HEK293 (cell line): Measurements from ENCODE around the gene ATRAID.
"Not testable (repeated sequence)": the region's sequence is repeated elsewhere in the genome, so short reads cannot be mapped to it uniquely, and the experiment has no call there.

Experiments
- CTCF ChIA-PET: fragments of 350-600 bp; formaldehyde crosslinking; extraction: SDS; loops from one replicate; lab custom pipeline; 2021; ENCODE audit warnings: antibody characterized with exemption; lab: Yijun Ruan, JAX
- POLR2A ChIA-PET: fragments of 300-600 bp; formaldehyde crosslinking; extraction: SDS; loops from one replicate; lab custom pipeline; 2020; ENCODE audit warnings: antibody characterized with exemption, inconsistent platforms; lab: Yijun Ruan, JAX
- H3K27ac ChIP-seq: fragments of 200-500 bp; sonication (Bioruptor generic); 2 replicates; pipeline ENCODE4 v1.5.1; 2014; ENCODE audit warnings: low read depth, low read length, control low read depth, inconsistent platforms; ENCODE audit errors: extremely low read depth
- H3K36me3 ChIP-seq, 2 experiments: fragments of 200-500 bp in 1 of 2; sonication (Bioruptor generic) in 1 of 2; 1 replicate in 1 of 2; 2 replicates in 1 of 2; pipeline ENCODE4 v1.5.1; 2014 to 2017; ENCODE audit warnings: inconsistent platforms in 2 of 2, low read length in 2 of 2; ENCODE audit not compliant: control insufficient read depth in 2 of 2, insufficient read depth in 1 of 2
- H3K4me1 ChIP-seq: fragments of 200-500 bp; sonication (Bioruptor generic); 2 replicates; pipeline ENCODE4 v1.5.1; 2014; ENCODE audit warnings: mild to moderate bottlenecking, low read length, inconsistent platforms; ENCODE audit not compliant: control insufficient read depth, insufficient read depth
- H3K4me3 ChIP-seq: 2 replicates; pipeline ENCODE4 v1.5.1; 2011; ENCODE audit warnings: low read depth, mild to moderate bottlenecking, control low read depth, low read length, moderate library complexity
- H3K9me3 ChIP-seq: fragments of 200-500 bp; sonication (Bioruptor generic); 2 replicates; pipeline ENCODE4 v1.5.1; 2014; ENCODE audit warnings: low read depth, low read length, inconsistent platforms; ENCODE audit not compliant: control insufficient read depth, insufficient read depth
- GLI2 ChIP-seq: fragments of 450-650 bp; formaldehyde crosslinking; IDR thresholded peaks from 2 replicates; pipeline ENCODE4; 2017; ENCODE audit warnings: missing biosample characterization, missing genetic modification characterization, low read depth, borderline replicate concordance
- KLF16 ChIP-seq: fragments of 450-650 bp; formaldehyde crosslinking; IDR thresholded peaks from 2 replicates; pipeline ENCODE4 v1.5.1; 2017; ENCODE audit warnings: missing biosample characterization, missing genetic modification characterization
- ZBTB1 ChIP-seq: fragments of 450-650 bp; formaldehyde crosslinking; IDR thresholded peaks from 2 replicates; pipeline ENCODE4 v1.5.1; 2016; ENCODE audit warnings: missing biosample characterization, missing genetic modification characterization
- ZBTB21 ChIP-seq: fragments of 450-650 bp; formaldehyde crosslinking; IDR thresholded peaks from 2 replicates; pipeline ENCODE4 v1.5.1; 2017; ENCODE audit warnings: missing biosample characterization, missing genetic modification characterization
- ZFHX2 ChIP-seq: fragments of 450-650 bp; formaldehyde crosslinking; conservative IDR thresholded peaks from 2 replicates; pipeline ENCODE4 v1.5.1; 2016; ENCODE audit warnings: missing biosample characterization, missing genetic modification characterization
- ZNF146 ChIP-seq: fragments of 450-650 bp; formaldehyde crosslinking; IDR thresholded peaks from 2 replicates; pipeline ENCODE4 v1.5.1; 2016; ENCODE audit warnings: missing biosample characterization, missing genetic modification characterization
- ZNF433 ChIP-seq: fragments of 450-650 bp; formaldehyde crosslinking; IDR thresholded peaks from 2 replicates; pipeline ENCODE4 v1.5.1; 2016; ENCODE audit warnings: missing biosample characterization, missing genetic modification characterization, low read depth
- ZNF473 ChIP-seq: fragments of 450-650 bp; formaldehyde crosslinking; IDR thresholded peaks from 2 replicates; pipeline ENCODE4 v1.5.1; 2017; ENCODE audit warnings: missing biosample characterization, missing genetic modification characterization
- ZNF626 ChIP-seq: fragments of 450-650 bp; sonication (Bioruptor Pico); formaldehyde crosslinking; IDR thresholded peaks from 2 replicates; pipeline ENCODE4 v1.5.1; 2018; ENCODE audit warnings: missing biosample characterization, missing genetic modification characterization, inconsistent platforms
- ZNF629 ChIP-seq: fragments of 450-650 bp; formaldehyde crosslinking; IDR thresholded peaks from 2 replicates; pipeline ENCODE4 v1.5.1; 2017; ENCODE audit warnings: missing biosample characterization, missing genetic modification characterization
- ZNF660 ChIP-seq: fragments of 450-650 bp; IDR thresholded peaks from 2 replicates; pipeline ENCODE4 v1.5.1; 2018; ENCODE audit warnings: missing biosample characterization, mild to moderate bottlenecking, missing genetic modification characterization
- ZSCAN30 ChIP-seq: fragments of 450-650 bp; IDR thresholded peaks from 2 replicates; pipeline ENCODE4 v1.5.1; 2018; ENCODE audit warnings: missing biosample characterization, mild to moderate bottlenecking, missing genetic modification characterization, moderate library complexity
- TF ChIP-seq, protein P1 (sequence below): fragments of 450-650 bp; formaldehyde crosslinking; IDR thresholded peaks from 2 replicates; pipeline ENCODE4 v1.5.1; 2016; ENCODE audit warnings: missing biosample characterization, missing genetic modification characterization, borderline replicate concordance
- TF ChIP-seq, protein P2 (sequence below): fragments of 450-650 bp; formaldehyde crosslinking; IDR thresholded peaks from 2 replicates; pipeline ENCODE4 v1.5.1; 2016; ENCODE audit warnings: missing biosample characterization, missing genetic modification characterization
- TF ChIP-seq, protein P3 (sequence below): fragments of 450-650 bp; formaldehyde crosslinking; optimal IDR thresholded peaks from 2 replicates; pipeline ENCODE3; 2016; ENCODE audit warnings: missing biosample characterization, mild to moderate bottlenecking, missing genetic modification characterization
- TF ChIP-seq, protein P4 (sequence below): fragments of 450-650 bp; formaldehyde crosslinking; IDR thresholded peaks from 2 replicates; pipeline ENCODE4 v1.5.1; 2016; ENCODE audit warnings: missing biosample characterization, missing genetic modification characterization
- TF ChIP-seq, protein P5 (sequence below): fragments of 450-650 bp; formaldehyde crosslinking; IDR thresholded peaks from 2 replicates; pipeline ENCODE4 v1.5.1; 2016; ENCODE audit warnings: missing biosample characterization, missing genetic modification characterization
- TF ChIP-seq, protein P6 (sequence below): fragments of 450-650 bp; formaldehyde crosslinking; IDR thresholded peaks from 2 replicates; pipeline ENCODE4 v1.5.1; 2016; ENCODE audit warnings: missing biosample characterization, missing genetic modification characterization

Gene ATRAID

DNA sequence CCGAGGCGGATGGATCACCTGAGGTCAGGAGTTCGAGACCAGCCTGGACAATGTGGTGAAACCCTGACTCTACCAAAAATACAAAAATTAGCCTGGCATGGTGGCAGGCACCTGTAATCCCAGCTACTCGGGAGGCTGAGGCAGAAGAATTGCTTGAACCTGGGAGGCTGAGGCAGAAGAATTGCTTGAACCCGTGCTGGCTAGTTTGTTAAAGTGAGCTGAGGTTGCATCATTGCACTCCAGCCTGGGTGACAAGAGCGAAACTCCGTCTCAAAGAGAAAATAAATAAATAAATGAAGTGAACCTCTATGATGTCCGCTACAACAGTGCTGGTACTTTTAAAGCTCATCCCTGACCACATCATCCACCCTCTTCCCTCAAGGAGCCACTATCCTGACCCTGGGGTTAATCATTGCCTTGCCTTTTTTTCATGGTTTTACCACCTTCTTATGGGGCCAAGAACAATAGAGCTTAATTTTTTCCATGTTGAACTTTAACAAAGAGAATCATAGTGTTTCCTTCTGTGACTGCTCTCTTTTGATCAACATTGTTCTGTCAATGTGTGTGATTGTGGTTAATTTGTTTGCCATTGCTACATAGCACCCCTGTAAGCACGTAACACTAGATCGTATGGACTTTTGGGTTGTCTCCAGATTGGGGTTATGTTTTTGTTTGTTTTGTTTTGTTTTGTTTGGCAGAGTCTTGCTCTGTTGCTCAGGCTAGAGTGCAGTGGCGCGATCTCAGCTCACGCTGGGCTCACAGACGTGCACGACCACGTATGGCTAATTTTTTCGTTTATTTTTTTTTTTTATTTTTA lies 17.1 kb upstream of the ATRAID start (continued):
- TF ChIP-seq, protein P1, sequence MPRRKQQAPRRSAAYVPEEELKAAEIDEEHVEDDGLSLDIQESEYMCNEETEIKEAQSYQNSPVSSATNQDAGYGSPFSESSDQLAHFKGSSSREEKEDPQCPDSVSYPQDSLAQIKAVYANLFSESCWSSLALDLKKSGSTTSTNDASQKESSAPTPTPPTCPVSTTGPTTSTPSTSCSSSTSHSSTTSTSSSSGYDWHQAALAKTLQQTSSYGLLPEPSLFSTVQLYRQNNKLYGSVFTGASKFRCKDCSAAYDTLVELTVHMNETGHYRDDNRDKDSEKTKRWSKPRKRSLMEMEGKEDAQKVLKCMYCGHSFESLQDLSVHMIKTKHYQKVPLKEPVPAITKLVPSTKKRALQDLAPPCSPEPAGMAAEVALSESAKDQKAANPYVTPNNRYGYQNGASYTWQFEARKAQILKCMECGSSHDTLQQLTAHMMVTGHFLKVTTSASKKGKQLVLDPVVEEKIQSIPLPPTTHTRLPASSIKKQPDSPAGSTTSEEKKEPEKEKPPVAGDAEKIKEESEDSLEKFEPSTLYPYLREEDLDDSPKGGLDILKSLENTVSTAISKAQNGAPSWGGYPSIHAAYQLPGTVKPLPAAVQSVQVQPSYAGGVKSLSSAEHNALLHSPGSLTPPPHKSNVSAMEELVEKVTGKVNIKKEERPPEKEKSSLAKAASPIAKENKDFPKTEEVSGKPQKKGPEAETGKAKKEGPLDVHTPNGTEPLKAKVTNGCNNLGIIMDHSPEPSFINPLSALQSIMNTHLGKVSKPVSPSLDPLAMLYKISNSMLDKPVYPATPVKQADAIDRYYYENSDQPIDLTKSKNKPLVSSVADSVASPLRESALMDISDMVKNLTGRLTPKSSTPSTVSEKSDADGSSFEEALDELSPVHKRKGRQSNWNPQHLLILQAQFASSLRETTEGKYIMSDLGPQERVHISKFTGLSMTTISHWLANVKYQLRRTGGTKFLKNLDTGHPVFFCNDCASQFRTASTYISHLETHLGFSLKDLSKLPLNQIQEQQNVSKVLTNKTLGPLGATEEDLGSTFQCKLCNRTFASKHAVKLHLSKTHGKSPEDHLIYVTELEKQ (tag by site-specific recombination), result no peak
- TF ChIP-seq ZNF473 (tag by site-specific recombination) (no peak), GLI2 (tag by site-specific recombination) (no peak), ZSCAN30 (tag by site-specific recombination) (no peak), KLF16 (tag by site-specific recombination) (no peak), ZBTB1 (no peak), ZNF433 (tag by site-specific recombination) (no peak), ZNF660 (tag by site-specific recombination) (no peak), ZFHX2 (no peak), ZNF626 (tag by site-specific recombination) (no peak), ZNF629 (0 out of 2 replicates have a peak, but pooled peaks have one; percentile 17), ZBTB21 (0 out of 2 replicates have a peak, but pooled peaks have one; percentile 20)
- TF ChIP-seq, protein P2, sequence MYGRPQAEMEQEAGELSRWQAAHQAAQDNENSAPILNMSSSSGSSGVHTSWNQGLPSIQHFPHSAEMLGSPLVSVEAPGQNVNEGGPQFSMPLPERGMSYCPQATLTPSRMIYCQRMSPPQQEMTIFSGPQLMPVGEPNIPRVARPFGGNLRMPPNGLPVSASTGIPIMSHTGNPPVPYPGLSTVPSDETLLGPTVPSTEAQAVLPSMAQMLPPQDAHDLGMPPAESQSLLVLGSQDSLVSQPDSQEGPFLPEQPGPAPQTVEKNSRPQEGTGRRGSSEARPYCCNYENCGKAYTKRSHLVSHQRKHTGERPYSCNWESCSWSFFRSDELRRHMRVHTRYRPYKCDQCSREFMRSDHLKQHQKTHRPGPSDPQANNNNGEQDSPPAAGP (tag by site-specific recombination), result no peak
- TF ChIP-seq, protein P3, sequence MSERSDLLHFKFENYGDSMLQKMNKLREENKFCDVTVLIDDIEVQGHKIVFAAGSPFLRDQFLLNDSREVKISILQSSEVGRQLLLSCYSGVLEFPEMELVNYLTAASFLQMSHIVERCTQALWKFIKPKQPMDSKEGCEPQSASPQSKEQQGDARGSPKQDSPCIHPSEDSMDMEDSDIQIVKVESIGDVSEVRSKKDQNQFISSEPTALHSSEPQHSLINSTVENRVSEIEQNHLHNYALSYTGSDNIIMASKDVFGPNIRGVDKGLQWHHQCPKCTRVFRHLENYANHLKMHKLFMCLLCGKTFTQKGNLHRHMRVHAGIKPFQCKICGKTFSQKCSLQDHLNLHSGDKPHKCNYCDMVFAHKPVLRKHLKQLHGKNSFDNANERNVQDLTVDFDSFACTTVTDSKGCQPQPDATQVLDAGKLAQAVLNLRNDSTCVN (tag by site-specific recombination), result no peak
- TF ChIP-seq, protein P4, sequence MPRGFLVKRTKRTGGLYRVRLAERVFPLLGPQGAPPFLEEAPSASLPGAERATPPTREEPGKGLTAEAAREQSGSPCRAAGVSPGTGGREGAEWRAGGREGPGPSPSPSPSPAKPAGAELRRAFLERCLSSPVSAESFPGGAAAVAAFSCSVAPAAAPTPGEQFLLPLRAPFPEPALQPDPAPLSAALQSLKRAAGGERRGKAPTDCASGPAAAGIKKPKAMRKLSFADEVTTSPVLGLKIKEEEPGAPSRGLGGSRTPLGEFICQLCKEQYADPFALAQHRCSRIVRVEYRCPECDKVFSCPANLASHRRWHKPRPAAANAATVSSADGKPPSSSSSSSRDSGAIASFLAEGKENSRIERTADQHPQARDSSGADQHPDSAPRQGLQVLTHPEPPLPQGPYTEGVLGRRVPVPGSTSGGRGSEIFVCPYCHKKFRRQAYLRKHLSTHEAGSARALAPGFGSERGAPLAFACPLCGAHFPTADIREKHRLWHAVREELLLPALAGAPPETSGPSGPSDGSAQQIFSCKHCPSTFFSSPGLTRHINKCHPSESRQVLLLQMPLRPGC (tag by site-specific recombination), result no peak

DNA sequence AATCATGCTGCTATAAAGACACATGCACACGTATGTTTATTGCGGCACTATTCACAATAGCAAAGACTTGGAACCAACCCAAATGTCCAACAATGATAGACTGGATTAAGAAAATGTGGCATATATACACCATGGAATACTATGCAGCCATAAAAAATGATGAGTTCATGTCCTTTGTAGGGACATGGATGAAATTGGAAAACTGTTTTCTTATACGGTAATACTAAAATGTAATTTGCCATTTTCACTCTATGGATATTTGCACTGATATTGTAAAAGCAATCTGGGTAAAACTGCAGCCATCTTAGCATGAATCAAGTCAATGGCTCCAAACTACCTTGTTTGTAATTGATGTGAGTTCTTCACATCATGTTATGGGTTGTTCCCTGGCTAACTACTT lies 16.0 kb upstream of the ATRAID start:
- POLR2A ChIA-PET, H3K9me3 ChIP-seq, H3K4me3 ChIP-seq, H3K27ac ChIP-seq, H3K4me1 ChIP-seq: not testable (repeated sequence)
- H3K36me3 ChIP-seq, result peaks cover 0 to 13% of the 10 kb centered on the region in 2 experiments; a peak in 1 of 3 replicates
- CTCF ChIA-PET, result interaction anchor here (1.5 kb wide), 1 partner anchor 26 kb away, joined by 5 read pairs; no protein-coding TSS in a partner anchor
- TF ChIP-seq, protein P5, sequence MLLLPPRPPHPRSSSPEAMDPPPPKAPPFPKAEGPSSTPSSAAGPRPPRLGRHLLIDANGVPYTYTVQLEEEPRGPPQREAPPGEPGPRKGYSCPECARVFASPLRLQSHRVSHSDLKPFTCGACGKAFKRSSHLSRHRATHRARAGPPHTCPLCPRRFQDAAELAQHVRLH (tag by site-specific recombination), result peak; percentile 65; the same call in 1 of the 2 replicates
- TF ChIP-seq, protein P6, sequence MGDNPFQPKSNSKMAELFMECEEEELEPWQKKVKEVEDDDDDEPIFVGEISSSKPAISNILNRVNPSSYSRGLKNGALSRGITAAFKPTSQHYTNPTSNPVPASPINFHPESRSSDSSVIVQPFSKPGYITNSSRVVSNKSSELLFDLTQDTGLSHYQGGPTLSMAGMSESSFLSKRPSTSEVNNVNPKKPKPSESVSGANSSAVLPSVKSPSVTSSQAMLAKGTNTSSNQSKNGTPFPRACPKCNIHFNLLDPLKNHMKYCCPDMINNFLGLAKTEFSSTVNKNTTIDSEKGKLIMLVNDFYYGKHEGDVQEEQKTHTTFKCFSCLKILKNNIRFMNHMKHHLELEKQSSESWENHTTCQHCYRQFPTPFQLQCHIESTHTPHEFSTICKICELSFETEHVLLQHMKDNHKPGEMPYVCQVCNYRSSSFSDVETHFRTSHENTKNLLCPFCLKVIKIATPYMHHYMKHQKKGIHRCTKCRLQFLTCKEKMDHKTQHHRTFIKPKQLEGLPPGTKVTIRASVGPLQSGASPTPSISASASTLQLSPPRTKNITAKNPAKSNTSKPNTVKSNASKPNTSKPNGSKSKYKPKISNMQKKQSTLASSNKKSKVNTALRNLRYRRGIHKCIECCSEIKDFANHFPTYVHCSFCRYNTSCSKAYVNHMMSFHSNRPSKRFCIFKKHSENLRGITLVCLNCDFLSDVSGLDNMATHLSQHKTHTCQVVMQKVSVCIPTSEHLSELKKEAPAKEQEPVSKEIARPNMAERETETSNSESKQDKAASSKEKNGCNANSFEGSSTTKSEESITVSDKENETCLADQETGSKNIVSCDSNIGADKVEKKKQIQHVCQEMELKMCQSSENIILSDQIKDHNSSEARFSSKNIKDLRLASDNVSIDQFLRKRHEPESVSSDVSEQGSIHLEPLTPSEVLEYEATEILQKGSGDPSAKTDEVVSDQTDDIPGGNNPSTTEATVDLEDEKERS, result 0 out of 2 replicates have a peak, but pooled peaks have one; percentile 47
- TF ChIP-seq ZNF146 (tag by site-specific recombination), result peak; percentile 92

DNA sequence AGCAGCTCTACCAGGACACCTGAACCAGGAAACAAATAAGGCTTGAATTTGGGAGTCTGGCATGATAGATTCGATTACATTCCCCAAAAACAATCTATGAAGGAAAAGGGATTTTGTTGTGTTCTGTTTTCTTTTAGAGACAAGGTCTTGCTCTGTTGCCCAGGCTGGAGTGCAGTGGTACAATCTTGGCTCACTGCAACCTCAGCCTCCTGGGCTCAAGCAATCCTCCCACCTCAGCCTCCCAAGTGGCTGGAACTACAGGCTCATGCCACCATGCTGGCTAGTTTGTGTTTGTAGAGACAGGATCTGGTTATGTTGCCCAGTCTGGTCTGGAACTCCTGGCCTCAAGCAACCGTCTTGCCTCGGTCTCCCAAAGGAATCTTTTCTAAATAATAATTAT lies 13.8 kb upstream of the ATRAID start:
- CTCF ChIA-PET, H3K4me1 ChIP-seq, H3K27ac ChIP-seq, H3K9me3 ChIP-seq, H3K4me3 ChIP-seq, POLR2A ChIA-PET: not testable (repeated sequence)
- peaks cover 0 to 32% of the 10 kb centered on the region in 2 experiments; a peak in 2 of 3 replicates for H3K36me3 ChIP-seq
